Measurements from ENCODE around the gene GJB2.

DNA sequence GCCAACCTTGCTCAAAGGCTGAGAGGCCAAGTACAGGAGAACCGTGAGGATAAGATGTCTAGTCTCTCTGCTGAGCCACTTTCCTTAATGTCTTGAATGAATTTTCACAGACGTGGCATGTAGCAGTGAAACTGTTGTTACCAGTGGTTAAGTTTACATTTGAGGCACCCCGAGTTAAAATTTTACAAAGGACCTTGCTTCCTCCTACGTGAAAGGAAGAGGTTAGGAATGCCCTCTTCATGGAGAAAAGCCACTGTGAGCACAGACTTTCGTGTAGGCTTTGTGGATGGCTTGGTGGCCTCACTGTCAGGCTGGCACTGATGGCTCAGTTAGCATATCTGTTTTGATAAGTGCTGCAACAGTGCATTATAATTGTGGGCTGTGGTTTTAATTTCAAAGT, 2.7 kb downstream of the GJB2 start:
- TF ChIP-seq, protein P1, sequence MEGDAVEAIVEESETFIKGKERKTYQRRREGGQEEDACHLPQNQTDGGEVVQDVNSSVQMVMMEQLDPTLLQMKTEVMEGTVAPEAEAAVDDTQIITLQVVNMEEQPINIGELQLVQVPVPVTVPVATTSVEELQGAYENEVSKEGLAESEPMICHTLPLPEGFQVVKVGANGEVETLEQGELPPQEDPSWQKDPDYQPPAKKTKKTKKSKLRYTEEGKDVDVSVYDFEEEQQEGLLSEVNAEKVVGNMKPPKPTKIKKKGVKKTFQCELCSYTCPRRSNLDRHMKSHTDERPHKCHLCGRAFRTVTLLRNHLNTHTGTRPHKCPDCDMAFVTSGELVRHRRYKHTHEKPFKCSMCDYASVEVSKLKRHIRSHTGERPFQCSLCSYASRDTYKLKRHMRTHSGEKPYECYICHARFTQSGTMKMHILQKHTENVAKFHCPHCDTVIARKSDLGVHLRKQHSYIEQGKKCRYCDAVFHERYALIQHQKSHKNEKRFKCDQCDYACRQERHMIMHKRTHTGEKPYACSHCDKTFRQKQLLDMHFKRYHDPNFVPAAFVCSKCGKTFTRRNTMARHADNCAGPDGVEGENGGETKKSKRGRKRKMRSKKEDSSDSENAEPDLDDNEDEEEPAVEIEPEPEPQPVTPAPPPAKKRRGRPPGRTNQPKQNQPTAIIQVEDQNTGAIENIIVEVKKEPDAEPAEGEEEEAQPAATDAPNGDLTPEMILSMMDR (IDR thresholded peaks at IDR 0.05; ENCODE audit: low read depth, low read length), result no peak
- TF ChIP-seq, protein P2, sequence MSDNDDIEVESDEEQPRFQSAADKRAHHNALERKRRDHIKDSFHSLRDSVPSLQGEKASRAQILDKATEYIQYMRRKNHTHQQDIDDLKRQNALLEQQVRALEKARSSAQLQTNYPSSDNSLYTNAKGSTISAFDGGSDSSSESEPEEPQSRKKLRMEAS (IDR thresholded peaks at IDR 0.05; ENCODE audit: low read depth, low read length), result no peak

Data from NB4 (cell line).